Measurements from ENCODE around the gene MPZL1. TPM values are rescaled to one million over a fixed set of nuclear protein-coding genes. Genes with fewer than 3 reads are reported as not detected.

MPZL1 gene
- total RNA-seq, 4 donors from 2014 or later: 32.9 to 79.5 (median 58.2) TPM

DNA sequence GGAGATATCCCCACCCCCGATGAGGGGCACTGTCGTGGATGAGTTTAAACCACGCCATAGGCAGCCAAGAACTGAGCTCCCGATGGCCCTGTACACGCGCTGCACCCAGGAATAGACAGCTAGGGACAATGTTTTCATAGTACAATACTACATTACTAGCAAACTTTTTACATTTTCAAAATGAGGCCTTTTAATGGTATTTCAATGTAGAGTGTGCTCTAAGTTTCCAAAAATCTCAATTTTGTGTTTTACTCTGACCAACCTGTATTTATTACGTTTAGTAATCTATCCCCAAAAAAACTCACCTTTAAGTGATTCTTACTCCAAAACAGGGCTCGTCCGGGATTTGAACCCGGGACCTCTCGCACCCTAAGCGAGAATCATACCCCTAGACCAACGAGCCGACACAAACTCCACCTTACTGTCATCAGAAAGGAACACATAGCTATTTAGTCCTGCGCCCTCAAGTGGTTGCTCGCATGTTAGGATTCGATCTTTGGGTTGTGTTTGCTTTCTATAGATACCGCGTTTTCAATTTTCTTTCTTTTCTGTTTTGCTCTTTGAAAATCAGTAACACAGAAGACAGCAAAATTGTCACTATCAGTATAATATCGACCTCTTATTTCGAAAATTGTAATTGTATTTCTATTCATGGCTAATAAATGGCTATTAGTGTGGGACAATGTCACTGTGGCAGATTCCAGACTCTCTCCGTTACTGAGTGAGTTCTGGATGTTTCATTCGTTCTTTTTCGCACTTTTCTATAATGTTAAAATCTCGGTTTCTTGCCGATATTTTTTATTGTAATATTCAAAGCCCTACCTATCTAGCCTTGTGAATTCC lies 6.4 kb upstream of the MPZL1 start:
- WGBS, 2 donors (ENCODE audit: low coverage in 1 of 2): 1% methylated on average over 17 to 26 of the region's 26 CpGs
- TF ChIP-seq POLR2AphosphoS5 (IDR thresholded peaks at IDR 0.05): peak in 2 of 3 donors; percentile 17 to 53
- TF ChIP-seq EP300 (IDR thresholded peaks at IDR 0.05; ENCODE audit: low read depth): no peak
- peak; percentile 78 to 98 (median 83) for TF ChIP-seq CTCF (IDR thresholded peaks at IDR 0.05)
- TF ChIP-seq POLR2A (IDR thresholded peaks at IDR 0.05): no peak
- Histone ChIP-seq H3K27ac (peak overlapping the region; percentile 83 to 92 (median 88)), H3K4me3 (peak overlapping the region; percentile 35 to 62 (median 47)), H3K27me3 (no peaks in the 10 kb centered on the region), H3K9me3 (no peaks in the 10 kb centered on the region), H3K4me1 (peaks cover 0 to 24% (median 13%) of the 10 kb centered on the region in 4 donors), H3K36me3 (no peaks in the 10 kb centered on the region)
- intact Hi-C loops (cut with DNase I; ENCODE audit: low total_unique reads): loop anchor here (5.0 kb wide), 1 partner anchor 87 kb away; no protein-coding TSS in a partner anchor
- in situ Hi-C loops (cut with MboI; ENCODE audit: low pct_ligation_motif_present in 1 of 4, low pct_unique_long_range_greater_than_20kb in 1 of 4, low sequenced_read_pairs in 3 of 4): loop anchor here in 2 of 4 donors (25.0 kb wide), 1 partner anchor 222 kb away; the partner anchor contains the start of genes DCAF6 (in 2 of the 2) and MPC2 (in 2 of the 2)
- peak; percentile 90 for DNase-seq

GRCh38 chr1:167716000-167716271 lies 5.8 kb upstream of the MPZL1 start:
- Histone ChIP-seq H3K27ac (peak overlapping the region; percentile 83 to 92 (median 88)), H3K27me3 (no peaks in the 10 kb centered on the region), H3K4me3 (peak overlapping the region; percentile 14 to 62 (median 47)), H3K4me1 (peaks cover 4 to 29% (median 17%) of the 10 kb centered on the region in 4 donors), H3K9me3 (no peaks in the 10 kb centered on the region), H3K36me3 (no peaks in the 10 kb centered on the region)
- TF ChIP-seq EP300 (IDR thresholded peaks at IDR 0.05; ENCODE audit: low read depth) (no peak), POLR2AphosphoS5 (IDR thresholded peaks at IDR 0.05) (no peak), CTCF (IDR thresholded peaks at IDR 0.05) (no peak), POLR2A (IDR thresholded peaks at IDR 0.05) (no peak)
- in situ Hi-C loops (cut with MboI; ENCODE audit: low pct_ligation_motif_present in 1 of 4, low pct_unique_long_range_greater_than_20kb in 1 of 4, low sequenced_read_pairs in 3 of 4): loop anchor here in 2 of 4 donors (25.0 kb wide), 1 partner anchor 221 kb away; the partner anchor contains the start of genes DCAF6 (in 2 of the 2) and MPC2 (in 2 of the 2)
- DNase-seq: no peak
- 2 to 4% methylated on average over 4 of the region's 4 CpGs for WGBS, 2 donors (ENCODE audit: low coverage in 1 of 2)
- intact Hi-C loops (cut with DNase I; ENCODE audit: low total_unique reads): loop anchor here (5.0 kb wide), 1 partner anchor 86 kb away; no protein-coding TSS in a partner anchor

DNA sequence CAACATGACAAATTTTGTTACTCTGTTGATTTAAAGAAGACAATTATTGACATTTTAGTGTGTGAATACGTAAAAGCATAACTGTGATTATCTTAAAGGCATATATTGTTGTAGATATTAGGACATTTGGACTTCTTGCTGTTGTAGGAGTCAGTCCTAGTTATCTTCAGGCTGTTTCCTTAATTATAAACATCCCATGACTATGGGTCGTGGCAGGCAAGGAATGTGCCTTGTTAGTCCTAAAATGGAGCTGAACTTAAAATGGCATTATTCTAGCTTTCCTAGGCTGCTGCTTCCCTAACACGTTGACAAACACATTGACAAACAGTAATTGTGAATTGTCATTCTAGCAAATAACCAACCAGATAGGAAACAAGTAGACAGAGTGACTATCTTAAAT lies 4.4 kb upstream of the MPZL1 start:
- WGBS, 2 donors (ENCODE audit: low coverage in 1 of 2): 69 to 88% methylated on average over 3 of the region's 3 CpGs
- Histone ChIP-seq H3K9me3 (no peaks in the 10 kb centered on the region), H3K27ac (no peak overlapping the region), H3K27me3 (no peaks in the 10 kb centered on the region), H3K36me3 (no peaks in the 10 kb centered on the region), H3K4me3 (no peak overlapping the region), H3K4me1 (peaks cover 4 to 30% (median 18%) of the 10 kb centered on the region in 4 donors)
- no peak for DNase-seq
- TF ChIP-seq POLR2AphosphoS5 (IDR thresholded peaks at IDR 0.05) (no peak), POLR2A (IDR thresholded peaks at IDR 0.05) (no peak), EP300 (IDR thresholded peaks at IDR 0.05; ENCODE audit: low read depth) (no peak), CTCF (IDR thresholded peaks at IDR 0.05) (no peak)
- intact Hi-C loops (cut with DNase I; ENCODE audit: low total_unique reads): loop anchor here (5.0 kb wide), 1 partner anchor 85 kb away; no protein-coding TSS in a partner anchor
- in situ Hi-C loops (cut with MboI; ENCODE audit: low pct_ligation_motif_present in 1 of 4, low pct_unique_long_range_greater_than_20kb in 1 of 4, low sequenced_read_pairs in 3 of 4): loop anchor here in 2 of 4 donors (25.0 kb wide), 1 partner anchor 220 kb away; the partner anchor contains the start of genes DCAF6 (in 2 of the 2) and MPC2 (in 2 of the 2)
